ENCODE measurements around the gene ATP1B3.
"Not testable (repeated sequence)": the region's sequence is repeated elsewhere in the genome, so short reads cannot be mapped to it uniquely, and the experiment has no call there.

Gene ATP1B3

GRCh38 chr3:141901914-141902313 is 25.5 kb downstream of the ATP1B3 start:
- peaks cover 34% of the 10 kb centered on the region for H3K36me3 ChIP-seq (ENCODE audit: insufficient read depth, low read length)
- H3K27ac ChIP-seq (ENCODE audit: low read depth, low read length): no peak overlapping the region
- no peaks in the 10 kb centered on the region for H3K4me1 ChIP-seq (ENCODE audit: control insufficient read depth, insufficient read depth, low read length, unreplicated experiment)
- H3K27me3 ChIP-seq (ENCODE audit: insufficient read depth, low read length): no peaks in the 10 kb centered on the region
- peaks cover 37% of the 10 kb centered on the region for H3K79me2 ChIP-seq (ENCODE audit: control insufficient read depth, insufficient read depth, low read length, unreplicated experiment)
- no peak overlapping the region for H2AFZ ChIP-seq (ENCODE audit: low read length, unreplicated experiment)
- no peak overlapping the region for H3K4me3 ChIP-seq (ENCODE audit: low read depth, low read length)

GRCh38 chr3:141904203-141904602 is 27.8 kb downstream of the ATP1B3 start:
- Histone ChIP-seq H2AFZ (ENCODE audit: low read length, unreplicated experiment) (no peak overlapping the region), H3K27ac (ENCODE audit: low read depth, low read length) (no peak overlapping the region), H3K27me3 (ENCODE audit: insufficient read depth, low read length) (no peaks in the 10 kb centered on the region), H3K79me2 (ENCODE audit: control insufficient read depth, insufficient read depth, low read length, unreplicated experiment) (peaks cover 25% of the 10 kb centered on the region), H3K36me3 (ENCODE audit: insufficient read depth, low read length) (peaks cover 26% of the 10 kb centered on the region), H3K4me1 (ENCODE audit: control insufficient read depth, insufficient read depth, low read length, unreplicated experiment) (no peaks in the 10 kb centered on the region), H3K4me3 (ENCODE audit: low read depth, low read length) (no peak overlapping the region)

- Histone ChIP-seq H3K27ac (ENCODE audit: low read depth, low read length) (no peak overlapping the region), H3K4me3 (ENCODE audit: low read depth, low read length) (no peak overlapping the region), H2AFZ (ENCODE audit: low read length, unreplicated experiment) (no peak overlapping the region), H3K36me3 (ENCODE audit: insufficient read depth, low read length) (peaks cover 20% of the 10 kb centered on the region), H3K4me1 (ENCODE audit: control insufficient read depth, insufficient read depth, low read length, unreplicated experiment) (no peaks in the 10 kb centered on the region), H3K27me3 (ENCODE audit: insufficient read depth, low read length) (no peaks in the 10 kb centered on the region), H3K79me2 (ENCODE audit: control insufficient read depth, insufficient read depth, low read length, unreplicated experiment) (peaks cover 17% of the 10 kb centered on the region)
These were observed 28.7 kb downstream of the ATP1B3 start for GRCh38 chr3:141905129-141905528.

DNA sequence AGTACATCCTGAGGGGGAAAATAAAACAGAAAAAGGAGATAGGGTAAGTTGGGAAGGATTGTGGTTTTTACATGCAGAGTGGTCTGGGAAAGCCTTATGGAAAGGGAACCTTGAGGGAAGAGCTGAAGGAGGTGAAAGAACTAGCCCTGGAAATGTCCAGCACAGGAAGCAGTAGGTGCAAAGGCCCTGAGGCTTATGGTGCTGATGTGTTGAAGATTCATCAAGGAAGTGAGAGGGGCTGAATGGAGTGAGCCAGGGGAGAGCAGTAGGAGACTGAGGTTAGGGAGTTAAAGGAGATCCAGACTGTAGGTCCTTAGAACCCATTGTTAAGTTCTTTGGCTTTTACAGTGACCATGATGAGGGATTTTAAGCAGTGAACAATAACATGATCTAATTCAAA is 33.0 kb downstream of the ATP1B3 start:
- Histone ChIP-seq H3K27me3 (ENCODE audit: insufficient read depth, low read length) (no peaks in the 10 kb centered on the region), H3K4me1 (ENCODE audit: control insufficient read depth, insufficient read depth, low read length, unreplicated experiment) (no peaks in the 10 kb centered on the region), H3K4me3 (ENCODE audit: low read depth, low read length) (no peak overlapping the region), H3K79me2 (ENCODE audit: control insufficient read depth, insufficient read depth, low read length, unreplicated experiment) (no peaks in the 10 kb centered on the region), H2AFZ (ENCODE audit: low read length, unreplicated experiment) (no peak overlapping the region), H3K36me3 (ENCODE audit: insufficient read depth, low read length) (peaks cover 27% of the 10 kb centered on the region), H3K27ac (ENCODE audit: low read depth, low read length) (no peak overlapping the region)

- not testable (repeated sequence) for H3K4me3 ChIP-seq (ENCODE audit: low read depth, low read length); H3K4me1 ChIP-seq (ENCODE audit: control insufficient read depth, insufficient read depth, low read length, unreplicated experiment); H3K27me3 ChIP-seq (ENCODE audit: insufficient read depth, low read length); H3K79me2 ChIP-seq (ENCODE audit: control insufficient read depth, insufficient read depth, low read length, unreplicated experiment); H3K27ac ChIP-seq (ENCODE audit: low read depth, low read length); H2AFZ ChIP-seq (ENCODE audit: low read length, unreplicated experiment)
- H3K36me3 ChIP-seq (ENCODE audit: insufficient read depth, low read length): peaks cover 33% of the 10 kb centered on the region
These were observed 33.5 kb downstream of the ATP1B3 start for GRCh38 chr3:141909986-141910385.

- no peaks in the 10 kb centered on the region for H3K27me3 ChIP-seq (ENCODE audit: insufficient read depth, low read length)
- H3K4me1 ChIP-seq (ENCODE audit: control insufficient read depth, insufficient read depth, low read length, unreplicated experiment): no peaks in the 10 kb centered on the region
- H3K36me3 ChIP-seq (ENCODE audit: insufficient read depth, low read length): peaks cover 36% of the 10 kb centered on the region
- H3K27ac ChIP-seq (ENCODE audit: low read depth, low read length): no peak overlapping the region
- no peaks in the 10 kb centered on the region for H3K79me2 ChIP-seq (ENCODE audit: control insufficient read depth, insufficient read depth, low read length, unreplicated experiment)
- H3K4me3 ChIP-seq (ENCODE audit: low read depth, low read length): no peak overlapping the region
- no peak overlapping the region for H2AFZ ChIP-seq (ENCODE audit: low read length, unreplicated experiment)
These were observed 36.8 kb downstream of the ATP1B3 start for GRCh38 chr3:141913150-141913811.

DNA sequence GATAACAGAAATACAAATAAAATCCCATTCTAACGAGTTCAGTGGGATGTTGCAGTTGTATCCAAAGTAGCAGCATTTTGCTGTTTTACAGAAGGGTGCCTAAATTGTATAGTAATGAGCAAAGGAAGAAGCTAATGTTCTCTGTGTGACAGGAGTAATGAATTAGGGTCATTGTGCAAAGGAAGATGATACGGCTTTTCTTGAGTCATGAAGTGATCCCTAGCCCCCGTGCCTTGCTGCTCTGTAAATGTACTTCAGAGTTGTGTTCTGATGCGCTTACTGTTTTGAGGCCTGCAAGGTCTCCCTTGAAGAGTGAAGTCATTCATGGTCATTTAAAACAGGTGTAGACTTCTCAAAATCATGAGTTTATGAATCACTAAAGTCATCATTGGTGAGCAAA is 37.9 kb downstream of the ATP1B3 start:
- Histone ChIP-seq H3K4me1 (ENCODE audit: control insufficient read depth, insufficient read depth, low read length, unreplicated experiment) (no peaks in the 10 kb centered on the region), H3K27ac (ENCODE audit: low read depth, low read length) (no peak overlapping the region), H3K27me3 (ENCODE audit: insufficient read depth, low read length) (no peaks in the 10 kb centered on the region), H3K79me2 (ENCODE audit: control insufficient read depth, insufficient read depth, low read length, unreplicated experiment) (no peaks in the 10 kb centered on the region), H3K4me3 (ENCODE audit: low read depth, low read length) (no peak overlapping the region), H2AFZ (ENCODE audit: low read length, unreplicated experiment) (no peak overlapping the region), H3K36me3 (ENCODE audit: insufficient read depth, low read length) (peaks cover 39% of the 10 kb centered on the region)

DNA sequence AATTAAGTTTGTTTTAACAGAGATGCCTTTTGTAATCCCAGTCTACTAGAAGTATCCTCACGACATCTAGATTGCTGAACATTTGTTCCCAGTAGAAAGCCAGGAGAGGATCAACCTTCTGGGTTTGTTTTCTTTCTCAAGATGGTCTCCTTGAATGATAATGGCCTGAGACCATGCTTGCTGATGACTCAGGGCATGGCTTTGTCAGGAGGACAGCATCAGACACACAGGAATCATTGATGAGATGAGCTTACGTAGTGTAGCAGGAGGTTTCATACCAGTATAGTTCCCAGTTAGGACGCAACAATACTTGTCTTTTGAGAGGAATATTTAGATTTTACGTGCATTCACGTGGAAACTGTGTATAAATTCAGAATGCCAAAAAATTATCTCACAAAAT is 38.6 kb downstream of the ATP1B3 start:
- no peaks in the 10 kb centered on the region for H3K79me2 ChIP-seq (ENCODE audit: control insufficient read depth, insufficient read depth, low read length, unreplicated experiment)
- peaks cover 43% of the 10 kb centered on the region for H3K36me3 ChIP-seq (ENCODE audit: insufficient read depth, low read length)
- no peaks in the 10 kb centered on the region for H3K27me3 ChIP-seq (ENCODE audit: insufficient read depth, low read length)
- H3K27ac ChIP-seq (ENCODE audit: low read depth, low read length): no peak overlapping the region
- H2AFZ ChIP-seq (ENCODE audit: low read length, unreplicated experiment): no peak overlapping the region
- no peak overlapping the region for H3K4me3 ChIP-seq (ENCODE audit: low read depth, low read length)
- no peaks in the 10 kb centered on the region for H3K4me1 ChIP-seq (ENCODE audit: control insufficient read depth, insufficient read depth, low read length, unreplicated experiment)

DNA sequence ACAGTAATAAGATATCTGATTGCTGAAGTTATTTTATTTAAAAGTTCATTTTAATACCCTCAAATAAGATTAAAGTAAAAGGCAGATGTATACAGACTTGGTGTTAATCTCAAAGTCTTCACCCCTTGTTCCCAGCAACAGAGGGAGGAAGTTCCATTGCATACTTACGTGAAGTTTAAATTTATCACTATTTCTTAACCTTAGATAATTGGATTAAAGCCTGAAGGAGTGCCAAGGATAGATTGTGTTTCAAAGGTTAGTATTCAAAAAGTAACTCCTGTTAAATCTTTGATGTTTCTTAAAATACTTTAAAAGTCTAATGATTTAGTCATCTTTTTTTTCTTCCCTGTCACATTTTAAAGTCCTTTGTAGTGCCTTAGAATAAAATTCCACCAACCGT is 39.3 kb downstream of the ATP1B3 start:
- Histone ChIP-seq H3K4me3 (ENCODE audit: low read depth, low read length) (no peak overlapping the region), H2AFZ (ENCODE audit: low read length, unreplicated experiment) (no peak overlapping the region), H3K27ac (ENCODE audit: low read depth, low read length) (no peak overlapping the region), H3K79me2 (ENCODE audit: control insufficient read depth, insufficient read depth, low read length, unreplicated experiment) (no peaks in the 10 kb centered on the region), H3K4me1 (ENCODE audit: control insufficient read depth, insufficient read depth, low read length, unreplicated experiment) (no peaks in the 10 kb centered on the region), H3K27me3 (ENCODE audit: insufficient read depth, low read length) (no peaks in the 10 kb centered on the region), H3K36me3 (ENCODE audit: insufficient read depth, low read length) (peaks cover 45% of the 10 kb centered on the region)

- Histone ChIP-seq H3K79me2 (ENCODE audit: control insufficient read depth, insufficient read depth, low read length, unreplicated experiment) (no peaks in the 10 kb centered on the region), H3K4me1 (ENCODE audit: control insufficient read depth, insufficient read depth, low read length, unreplicated experiment) (no peaks in the 10 kb centered on the region), H3K4me3 (ENCODE audit: low read depth, low read length) (no peak overlapping the region), H2AFZ (ENCODE audit: low read length, unreplicated experiment) (no peak overlapping the region), H3K27ac (ENCODE audit: low read depth, low read length) (no peak overlapping the region), H3K27me3 (ENCODE audit: insufficient read depth, low read length) (no peaks in the 10 kb centered on the region), H3K36me3 (ENCODE audit: insufficient read depth, low read length) (peaks cover 25% of the 10 kb centered on the region)
These were observed 44.3 kb downstream of the ATP1B3 start for GRCh38 chr3:141920701-141921100.

- no peak overlapping the region for H3K4me3 ChIP-seq (ENCODE audit: low read depth, low read length)
- no peaks in the 10 kb centered on the region for H3K27me3 ChIP-seq (ENCODE audit: insufficient read depth, low read length)
- H3K79me2 ChIP-seq (ENCODE audit: control insufficient read depth, insufficient read depth, low read length, unreplicated experiment): no peaks in the 10 kb centered on the region
- peaks cover 19% of the 10 kb centered on the region for H3K36me3 ChIP-seq (ENCODE audit: insufficient read depth, low read length)
- H3K4me1 ChIP-seq (ENCODE audit: control insufficient read depth, insufficient read depth, low read length, unreplicated experiment): no peaks in the 10 kb centered on the region
- H3K27ac ChIP-seq (ENCODE audit: low read depth, low read length): no peak overlapping the region
- no peak overlapping the region for H2AFZ ChIP-seq (ENCODE audit: low read length, unreplicated experiment)
These were observed 44.9 kb downstream of the ATP1B3 start for GRCh38 chr3:141921316-141921715.
